ENCODE data around the gene HAUS3. TPM values are rescaled to one million over a fixed set of nuclear protein-coding genes. Genes with fewer than 3 reads are reported as not detected.

HAUS3 gene
- total and polyA plus RNA-seq, 3 donors from 2014 or later = 13.8 to 44.0 (median 40.1) TPM

DNA sequence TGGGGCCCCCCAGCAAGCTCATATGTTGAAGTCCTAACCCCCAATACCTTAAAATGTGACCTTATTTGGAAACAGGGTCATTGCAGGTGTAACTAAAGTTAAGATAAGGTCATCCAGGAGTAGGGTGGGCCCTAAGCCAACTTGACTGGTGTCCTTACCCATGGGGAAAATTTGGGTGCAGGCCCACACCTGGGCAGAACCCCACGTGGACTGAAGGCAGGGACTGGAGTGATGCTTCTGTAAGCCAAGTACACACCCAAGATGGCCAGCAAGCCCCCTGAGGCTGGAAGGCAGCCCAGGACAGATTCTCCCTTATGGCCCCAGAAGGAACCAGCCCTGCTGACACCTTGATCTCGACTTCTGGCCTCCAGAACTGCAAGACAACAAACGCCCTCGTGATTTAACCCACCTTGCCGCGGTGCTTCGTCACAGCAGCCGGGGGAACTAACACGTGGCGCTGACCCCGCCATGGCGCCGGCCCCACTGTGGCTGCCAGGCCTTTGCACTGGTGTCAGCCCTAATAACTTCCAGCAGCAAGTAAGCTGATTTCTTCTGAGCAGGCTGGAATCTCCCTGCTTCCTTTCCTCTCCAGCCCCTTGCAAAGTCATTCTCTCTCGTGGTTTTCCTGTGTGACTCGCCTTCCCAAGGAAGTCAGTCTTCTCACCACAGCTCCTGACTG, 43.2 kb upstream of the HAUS3 start:
- Histone ChIP-seq H3K27ac (no peak overlapping the region), H3K4me3 (no peak overlapping the region), H3K36me3 (ENCODE audit: low read depth, missing control alignments) (no peaks in the 10 kb centered on the region), H3K9me3 (no peaks in the 10 kb centered on the region), H3K27me3 (no peaks in the 10 kb centered on the region), H3K4me1 (no peaks in the 10 kb centered on the region)
- TF ChIP-seq CTCF (IDR thresholded peaks at IDR 0.05) = no peak
- TF ChIP-seq POLR2A (IDR thresholded peaks at IDR 0.05) = no peak
- no peak for DNase-seq
- intact Hi-C loops (cut with DNase I; ENCODE audit: low total_unique reads) = no loop called here
- 85 to 89% methylated on average over 14 to 15 of the region's 15 CpGs for WGBS, 2 donors

GRCh38 chr4:2284161-2284933, 42.4 kb upstream of the HAUS3 start:
- DNase-seq = no peak

DNA sequence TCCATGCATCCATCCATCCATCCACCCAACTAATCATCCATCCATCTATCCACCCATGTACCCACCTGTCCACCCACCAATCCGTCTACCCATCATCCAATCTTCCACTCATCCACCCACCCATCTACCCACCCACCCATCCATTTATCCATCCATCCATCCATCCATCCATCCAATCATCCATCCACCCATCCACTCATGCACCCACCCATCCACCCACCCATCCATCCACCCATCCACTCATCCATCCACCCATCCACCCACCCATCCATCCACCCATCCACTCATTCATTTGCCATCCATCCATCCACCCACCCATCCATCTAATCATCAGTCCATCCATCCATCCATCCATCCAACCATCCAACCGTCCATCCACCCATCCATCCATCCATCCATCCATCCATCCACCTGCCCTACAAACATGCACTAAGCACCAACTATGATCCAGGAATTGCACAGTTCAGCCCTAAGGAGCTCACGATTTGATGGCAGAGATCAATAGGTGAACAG, 41.3 kb upstream of the HAUS3 start:
- WGBS, 2 donors = 93 to 95% methylated on average over 3 of the region's 3 CpGs
- Histone ChIP-seq H3K36me3 (ENCODE audit: low read depth, missing control alignments) (no peaks in the 10 kb centered on the region), H3K4me3 (no peak overlapping the region), H3K9me3 (no peaks in the 10 kb centered on the region), H3K4me1 (no peaks in the 10 kb centered on the region), H3K27me3 (no peaks in the 10 kb centered on the region), H3K27ac (no peak overlapping the region)
- TF ChIP-seq CTCF (IDR thresholded peaks at IDR 0.05) (no peak), POLR2A (IDR thresholded peaks at IDR 0.05) (no peak)
- intact Hi-C loops (cut with DNase I; ENCODE audit: low total_unique reads) = no loop called here
- no peak for DNase-seq

More at GRCh38 chr4:2284161-2284933, 42.4 kb upstream of the HAUS3 start:
- Histone ChIP-seq H3K27me3 (no peaks in the 10 kb centered on the region), H3K4me1 (no peaks in the 10 kb centered on the region), H3K36me3 (ENCODE audit: low read depth, missing control alignments) (no peaks in the 10 kb centered on the region), H3K4me3 (no peak overlapping the region), H3K27ac (no peak overlapping the region), H3K9me3 (no peaks in the 10 kb centered on the region)
- intact Hi-C loops (cut with DNase I; ENCODE audit: low total_unique reads) = no loop called here
- 93 to 99% methylated on average over 14 to 23 of the region's 23 CpGs for WGBS, 2 donors
- TF ChIP-seq POLR2A (IDR thresholded peaks at IDR 0.05) = no peak
- TF ChIP-seq CTCF (IDR thresholded peaks at IDR 0.05) = no peak

DNA sequence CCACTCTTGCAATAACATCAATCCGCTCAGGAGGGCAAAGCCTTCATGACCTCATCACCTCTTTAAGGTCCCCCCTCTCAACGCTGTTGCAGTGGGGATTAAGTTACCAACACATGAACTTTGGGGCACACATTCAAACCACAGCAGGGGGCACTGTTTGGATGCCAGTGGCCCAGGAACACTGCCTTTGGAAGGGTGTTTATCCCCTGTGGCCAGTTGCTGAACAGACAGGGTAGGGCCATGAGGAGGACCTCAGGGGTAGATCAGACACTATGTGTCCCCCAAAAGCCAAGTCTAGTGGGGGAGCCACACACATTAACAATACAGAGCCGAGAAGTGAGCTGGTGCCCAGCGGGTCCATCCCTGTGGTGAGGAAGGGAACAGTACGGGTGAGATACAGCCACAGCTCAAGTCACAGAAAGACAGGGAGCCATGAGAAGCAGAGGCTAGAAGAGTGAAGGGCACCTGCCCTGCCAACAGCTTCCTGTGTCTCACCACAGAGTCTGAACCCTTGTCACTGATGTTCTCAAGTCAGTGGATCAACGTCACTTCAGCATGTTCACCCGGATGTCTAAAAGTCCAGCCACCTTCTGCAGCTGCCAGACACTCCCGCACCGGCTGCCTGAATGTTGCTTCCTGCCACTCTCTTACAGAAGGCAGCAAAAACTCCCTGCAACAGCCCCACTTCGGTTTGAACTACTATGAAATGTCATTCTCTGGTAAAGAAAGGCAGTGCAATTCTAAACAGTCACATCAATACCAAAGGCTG, 39.8 kb upstream of the HAUS3 start:
- Histone ChIP-seq H3K4me3 (no peak overlapping the region), H3K36me3 (ENCODE audit: low read depth, missing control alignments) (no peaks in the 10 kb centered on the region), H3K27me3 (no peaks in the 10 kb centered on the region), H3K27ac (no peak overlapping the region), H3K9me3 (no peaks in the 10 kb centered on the region), H3K4me1 (no peaks in the 10 kb centered on the region)
- no peak for DNase-seq
- intact Hi-C loops (cut with DNase I; ENCODE audit: low total_unique reads) = no loop called here
- 67 to 80% methylated on average over 10 of the region's 10 CpGs for WGBS, 2 donors
- TF ChIP-seq POLR2A (IDR thresholded peaks at IDR 0.05) (no peak), CTCF (IDR thresholded peaks at IDR 0.05) (no peak)

Measured in testis (tissue), 3 donors.